GM12878 (cell line): Measurements from ENCODE around the gene NGRN. TPM values are rescaled to one million over a fixed set of nuclear protein-coding genes. Genes with fewer than 3 reads are reported as not detected.
"Not testable (repeated sequence)": the region's sequence is repeated elsewhere in the genome, so short reads cannot be mapped to it uniquely, and the experiment has no call there.

Experiments used
- ATAC-seq: fragments of 200-7000 bp; cut with Tn5 transposase; 3 replicates; pipeline ENCODE4 v1.9.1; 2020; ENCODE audit warnings: mild to moderate bottlenecking, moderate library complexity
- BruUV-seq: library from RNA; stranded (reverse); fragments of 400-500 nt; replicated peaks from 2 replicates; lab custom pipeline; 2021; lab: Mats Ljungman, UMichigan
- CTCF ChIA-PET: fragments of 300-600 bp; sonication (Branson Sonifier 250); formaldehyde crosslinking; extraction: SDS; loops from one replicate; lab custom pipeline; 2021; ENCODE audit warnings: inconsistent platforms; lab: Yijun Ruan, JAX
- POLR2A ChIA-PET: fragments of 350-600 bp; formaldehyde crosslinking; extraction: SDS; loops from one replicate; lab custom pipeline; 2021; ENCODE audit warnings: inconsistent platforms; lab: Charles Lee
- RAD21 ChIA-PET: fragments of 300-600 bp; sonication (Branson Sonifier 250); formaldehyde crosslinking; loops from one replicate; lab custom pipeline; 2023; ENCODE audit warnings: antibody characterized with exemption; ENCODE audit not compliant: unreplicated experiment; lab: Charles Lee
- SMC1A ChIA-PET: fragments of 300-600 bp; sonication (Branson Sonifier 250); formaldehyde crosslinking; loops from one replicate; lab custom pipeline; 2023; ENCODE audit not compliant: unreplicated experiment, uncharacterized antibody; lab: Charles Lee
- DNase-seq: peaks from one replicate; pipeline ENCODE4 v3.0.0-alpha.2; 2011; ENCODE audit warnings: low read depth, low spot score
- FAIRE-seq: peaks from 3 replicates; lab custom pipeline; 2011; peaks lifted over from hg19 to GRCh38; lab: Jason Lieb, UNC
- H2AFZ ChIP-seq: 2 replicates; pipeline ENCODE4 v1.6.0; 2011; ENCODE audit warnings: low read depth, low read length, control low read depth; ENCODE audit not compliant: control insufficient read depth
- H3K27ac ChIP-seq: 2 replicates; pipeline ENCODE4 v1.5.1; 2011; ENCODE audit warnings: control low read depth; ENCODE audit not compliant: control insufficient read depth, insufficient read depth
- H3K27me3 ChIP-seq, 2 experiments: replicated peaks in 1 of 2; 2 replicates each; pipeline versions ENCODE4 v1.6.0 to v1.6.1; 2011; ENCODE audit warnings: low read length in 1 of 2; ENCODE audit not compliant: control insufficient read depth in 2 of 2, insufficient read depth in 2 of 2
- H3K36me3 ChIP-seq, 2 experiments: 2 replicates each; pipeline ENCODE4 v1.5.1; 2011; ENCODE audit warnings: low read length in 1 of 2; ENCODE audit not compliant: control insufficient read depth in 2 of 2, insufficient read depth in 2 of 2
- H3K4me1 ChIP-seq: 2 replicates; pipeline ENCODE4 v1.6.1; 2011; ENCODE audit warnings: mild to moderate bottlenecking, low read length, moderate library complexity, mixed read lengths; ENCODE audit not compliant: control insufficient read depth, insufficient read depth
- H3K4me2 ChIP-seq: 2 replicates; pipeline ENCODE4 v1.6.0; 2011; ENCODE audit warnings: control low read depth; ENCODE audit not compliant: control insufficient read depth, insufficient read depth
- H3K4me3 ChIP-seq: fragments of 200-600 bp; sonication (generic); 2 replicates; pipeline ENCODE4 v1.5.1; 2016
- H3K79me2 ChIP-seq: 2 replicates; pipeline ENCODE4 v1.6.0; 2011; ENCODE audit warnings: low read length; ENCODE audit not compliant: control insufficient read depth, insufficient read depth
- H3K9ac ChIP-seq: 2 replicates; pipeline ENCODE4 v1.8.0; 2011; ENCODE audit warnings: low read length, control low read depth, mixed read lengths; ENCODE audit not compliant: control insufficient read depth, insufficient read depth
- H3K9me3 ChIP-seq: replicated peaks from 3 replicates; pipeline ENCODE4 v1.5.1; 2011; ENCODE audit warnings: mild to moderate bottlenecking, low read length; ENCODE audit not compliant: control insufficient read depth, insufficient read depth
- H4K20me1 ChIP-seq: 2 replicates; pipeline ENCODE4 v1.6.0; 2011; ENCODE audit not compliant: control insufficient read depth, insufficient read depth
- CBX5 ChIP-seq: sonication (generic); IDR thresholded peaks from 2 replicates; pipeline ENCODE4 v1.6.1; 2016; ENCODE audit warnings: low read depth, moderate library complexity, mild to moderate bottlenecking, inconsistent platforms
- IRF4 ChIP-seq: IDR thresholded peaks from 2 replicates; pipeline ENCODE4 v1.6.1; 2011; ENCODE audit warnings: low read depth, low read length
- KLF5 ChIP-seq: fragments of 450-650 bp; IDR thresholded peaks from 2 replicates; pipeline ENCODE4 v1.6.1; 2014; ENCODE audit warnings: mild to moderate bottlenecking; ENCODE audit not compliant: partially characterized antibody
- NBN ChIP-seq: fragments of 450-650 bp; IDR thresholded peaks from 2 replicates; pipeline ENCODE4 v1.6.1; 2016
- NR2C1 ChIP-seq: fragments of 450-650 bp; IDR thresholded peaks from 2 replicates; pipeline ENCODE4 v1.6.1; 2017; ENCODE audit warnings: antibody characterized with exemption, mild to moderate bottlenecking, moderate library complexity
- SRF ChIP-seq, 2 experiments: IDR thresholded peaks; 2 replicates each; pipeline ENCODE4 v1.6.1; 2011; ENCODE audit warnings: low read depth in 2 of 2, low read length in 2 of 2, mild to moderate bottlenecking in 1 of 2, moderate library complexity in 1 of 2
- TCF7 ChIP-seq: IDR thresholded peaks from 2 replicates; pipeline ENCODE4 v1.6.1; 2014; ENCODE audit warnings: antibody characterized with exemption, borderline replicate concordance
- ZNF207 ChIP-seq: fragments of 450-650 bp; IDR thresholded peaks from 2 replicates; pipeline ENCODE4 v1.6.1; 2014; ENCODE audit warnings: antibody characterized with exemption, mild to moderate bottlenecking, borderline replicate concordance
- WGBS: methylation state at CpG from one replicate; pipeline ENCODE4 v1.1.6; 2016; ENCODE audit warnings: low lambda C conversion rate; ENCODE audit not compliant: insufficient replicate concordance, insufficient coverage; ENCODE audit errors: missing lambda C conversion rate; 5-methylcytosine and 5-hydroxymethylcytosine counted together
- in situ Hi-C: fragments of 300-500 bp; cut with MboI; formaldehyde crosslinking; loops from 9 replicates; pipeline ENCODE4 v1.14.3; 2018; ENCODE audit warnings: mixed read lengths
- intact Hi-C: fragments of 100-400 bp; cut with micrococcal nuclease; formaldehyde crosslinking; loops from one replicate; pipeline ENCODE4 v1.14.2; 2022; ENCODE audit not compliant: unreplicated experiment
- polyA plus RNA-seq, 11 experiments: library from polyadenylated mRNA; depleted of rRNA in 4 of 11; unstranded in 6 of 11; stranded (reverse) in 5 of 11; fragments of >200 nt; fragmentation: Nextera tagmentation in 4 of 11; fragmentation: Illumina TruSeq in 1 of 11; extraction: Ambion mirVana in 4 of 11; extraction: Trizol in 1 of 11; gene quantifications; 1 replicate in 1 of 11; 2 replicates in 10 of 11; pipeline versions ENCODE4 v1.2.1 to v1.2.3, GENCODE V29; 2011 to 2016; ENCODE audit warnings: inconsistent platforms in 2 of 11, missing spikeins in 2 of 11, low read depth in 1 of 11
- total RNA-seq, 4 experiments: library from RNA; depleted of rRNA in 3 of 4; stranded (reverse); fragments of >200 nt in 3 of 4; fragmentation: Illumina TruSeq in 1 of 4; extraction: Trizol in 1 of 4; gene quantifications; 2 replicates each; pipeline versions ENCODE4 v1.2.1 to v1.2.3, GENCODE V29; 2013 to 2021
- TF ChIP-seq, protein P1 (sequence below): fragments of 450-650 bp; IDR thresholded peaks from 2 replicates; pipeline ENCODE4 v1.6.1; 2014; ENCODE audit warnings: mild to moderate bottlenecking
- TF ChIP-seq, protein P2 (sequence below): fragments of 450-650 bp; IDR thresholded peaks from 2 replicates; pipeline ENCODE4 v1.6.1; 2017; ENCODE audit warnings: borderline replicate concordance

NGRN gene
- total and polyA plus RNA-seq, 10 of the 15 experiments (the other 5 are each of a cell fraction or from before 2014, with no cell fraction given), result 5.8 to 31.3 (median 23.2) TPM

DNA sequence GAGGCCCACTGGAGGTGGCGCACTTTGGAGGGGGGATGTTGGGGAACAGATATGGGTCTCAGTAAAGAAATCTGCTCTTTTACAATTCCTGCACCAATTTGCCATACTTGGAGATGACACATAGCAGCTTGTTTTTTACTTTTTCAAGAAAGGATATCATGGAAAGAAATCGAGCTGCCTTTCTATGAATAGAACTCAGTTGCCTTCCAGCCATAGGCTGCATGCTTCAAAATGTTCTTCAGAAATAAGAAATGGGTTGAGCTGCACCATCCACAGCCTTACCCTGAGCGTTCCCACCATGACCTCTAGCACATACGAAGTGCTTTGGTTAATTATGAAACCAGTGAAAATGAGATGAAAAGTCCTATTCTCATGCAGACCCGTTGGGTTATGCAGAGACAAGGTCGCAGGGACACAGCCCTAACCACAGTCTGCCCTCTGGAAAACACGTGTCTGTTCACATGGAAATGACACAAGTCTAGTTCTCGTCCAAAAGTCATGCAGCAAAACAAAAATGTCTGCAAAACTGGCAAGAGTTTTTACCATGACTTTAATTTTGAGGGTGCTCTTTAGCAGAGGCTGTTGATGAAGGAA, 36.3 kb downstream of the NGRN start:
- Histone ChIP-seq H3K4me3 (no peak overlapping the region), H3K4me1 (peaks cover 20% of the 10 kb centered on the region), H3K79me2 (no peaks in the 10 kb centered on the region), H4K20me1 (no peaks in the 10 kb centered on the region), H3K36me3 (no peaks in the 10 kb centered on the region), H3K9ac (no peak overlapping the region), H2AFZ (no peak overlapping the region), H3K27me3 (no peaks in the 10 kb centered on the region), H3K4me2 (no peak overlapping the region), H3K27ac (no peak overlapping the region), H3K9me3 (no peaks in the 10 kb centered on the region)
- in situ Hi-C loops (no loop called here), intact Hi-C loops (no loop called here)
- ChIA-PET CTCF (interaction anchor here (0.7 to 9.6 kb wide), 28 partner anchors 9 to 628 kb away, joined by 3 to 142 read pairs (median 4); partner anchors contain the start of gene CIB1), RAD21 (interaction anchor here (1.4 to 1.5 kb wide), 2 partner anchors 8 to 9 kb away, joined by 3 to 8 read pairs; no protein-coding TSS in a partner anchor), SMC1A (interaction anchor here (0.6 to 4.8 kb wide), 8 partner anchors 8 to 295 kb away, joined by 3 to 23 read pairs (median 4); no protein-coding TSS in a partner anchor), POLR2A (interaction anchor here (1.0 to 2.0 kb wide), 3 partner anchors 8 to 68 kb away, joined by 3 to 4 read pairs (median 3); partner anchors contain the start of genes CIB1 and GDPGP1)
- no peak for DNase-seq
- 66% methylated on average over 8 of the region's 8 CpGs for WGBS
- FAIRE-seq, result no peak
- TF ChIP-seq CBX5 (no peak), NR2C1 (no peak), ZNF207 (no peak), NBN (no peak), SRF (IDR thresholded peaks at IDR 0.05; ENCODE audit: low read depth in 2 of 2, low read length in 2 of 2) (no peak), IRF4 (no peak), KLF5 (no peak), TCF7 (no peak)
- TF ChIP-seq, protein P1, sequence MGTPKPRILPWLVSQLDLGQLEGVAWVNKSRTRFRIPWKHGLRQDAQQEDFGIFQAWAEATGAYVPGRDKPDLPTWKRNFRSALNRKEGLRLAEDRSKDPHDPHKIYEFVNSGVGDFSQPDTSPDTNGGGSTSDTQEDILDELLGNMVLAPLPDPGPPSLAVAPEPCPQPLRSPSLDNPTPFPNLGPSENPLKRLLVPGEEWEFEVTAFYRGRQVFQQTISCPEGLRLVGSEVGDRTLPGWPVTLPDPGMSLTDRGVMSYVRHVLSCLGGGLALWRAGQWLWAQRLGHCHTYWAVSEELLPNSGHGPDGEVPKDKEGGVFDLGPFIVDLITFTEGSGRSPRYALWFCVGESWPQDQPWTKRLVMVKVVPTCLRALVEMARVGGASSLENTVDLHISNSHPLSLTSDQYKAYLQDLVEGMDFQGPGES, result no peak
- TF ChIP-seq, protein P2, sequence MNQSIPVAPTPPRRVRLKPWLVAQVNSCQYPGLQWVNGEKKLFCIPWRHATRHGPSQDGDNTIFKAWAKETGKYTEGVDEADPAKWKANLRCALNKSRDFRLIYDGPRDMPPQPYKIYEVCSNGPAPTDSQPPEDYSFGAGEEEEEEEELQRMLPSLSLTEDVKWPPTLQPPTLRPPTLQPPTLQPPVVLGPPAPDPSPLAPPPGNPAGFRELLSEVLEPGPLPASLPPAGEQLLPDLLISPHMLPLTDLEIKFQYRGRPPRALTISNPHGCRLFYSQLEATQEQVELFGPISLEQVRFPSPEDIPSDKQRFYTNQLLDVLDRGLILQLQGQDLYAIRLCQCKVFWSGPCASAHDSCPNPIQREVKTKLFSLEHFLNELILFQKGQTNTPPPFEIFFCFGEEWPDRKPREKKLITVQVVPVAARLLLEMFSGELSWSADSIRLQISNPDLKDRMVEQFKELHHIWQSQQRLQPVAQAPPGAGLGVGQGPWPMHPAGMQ, result no peak
- ATAC-seq, result no peak
- no TSS peak for BruUV-seq

DNA sequence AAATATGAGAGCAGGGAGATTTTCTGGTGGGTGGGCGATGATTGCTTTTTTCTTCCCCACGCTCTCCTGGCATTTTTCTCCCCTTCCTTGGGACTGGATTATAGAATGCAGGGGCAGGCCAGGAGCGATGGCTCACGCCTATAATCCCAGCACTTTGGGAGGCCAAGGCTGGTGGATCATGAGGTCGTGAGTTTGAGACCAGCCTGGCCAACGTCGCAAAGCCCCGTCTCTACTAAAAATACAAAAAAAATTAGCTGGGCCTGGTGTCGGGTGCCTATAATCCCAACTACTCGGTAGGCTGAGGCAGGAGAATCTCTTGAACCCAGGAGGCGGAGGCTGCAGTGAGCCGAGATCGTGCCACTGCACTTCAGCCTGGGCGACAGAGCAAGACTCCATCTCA, 39.9 kb downstream of the NGRN start:
- H3K4me3 ChIP-seq, DNase-seq, in situ Hi-C loops, FAIRE-seq, ATAC-seq, H3K79me2 ChIP-seq, POLR2A ChIA-PET, H2AFZ ChIP-seq, H3K36me3 ChIP-seq, H3K9ac ChIP-seq, H3K4me2 ChIP-seq, H3K27ac ChIP-seq, H4K20me1 ChIP-seq, H3K27me3 ChIP-seq, BruUV-seq, H3K9me3 ChIP-seq, intact Hi-C loops: not testable (repeated sequence)
- RAD21 ChIA-PET, result interaction anchor here (1.5 to 2.1 kb wide), 4 partner anchors 12 to 627 kb away, joined by 3 to 10 read pairs (median 6); partner anchors contain the start of genes CIB1, GDPGP1 and HDDC3
- CTCF ChIA-PET, result interaction anchor here (1.1 to 9.6 kb wide), 9 partner anchors 12 to 627 kb away, joined by 4 to 142 read pairs (median 12); partner anchors contain the start of genes CIB1 and HDDC3
- peaks cover 23% of the 10 kb centered on the region for H3K4me1 ChIP-seq
- WGBS, result 97% methylated on average over 14 of the region's 14 CpGs
- SMC1A ChIA-PET, result interaction anchor here (0.7 to 9.2 kb wide), 9 partner anchors 12 to 194 kb away, joined by 3 to 90 read pairs (median 4); partner anchors contain the start of genes CIB1 and GDPGP1
